Ascending aorta (tissue), 2 donors: ENCODE data around the gene BARHL2. TPM values are rescaled to one million over a fixed set of nuclear protein-coding genes. Genes with fewer than 3 reads are reported as not detected.

Experiments used
- DNase-seq, 2 donors: peaks; one replicate each; pipeline ENCODE4 v3.0.0-alpha.2; 2019; ENCODE audit warnings: low spot score in 2 of 2
- H3K27ac ChIP-seq, 2 donors: fragments of 200-600 bp; sonication (generic); one replicate each; pipeline ENCODE4 v1.5.1; 2016 to 2017; ENCODE audit warnings: mild to moderate bottlenecking in 1 of 2
- H3K27me3 ChIP-seq: fragments of 200-600 bp; sonication (generic); one replicate; pipeline ENCODE4 v1.5.1; 2017
- H3K36me3 ChIP-seq, 2 donors: fragments of 200-600 bp; sonication (generic); one replicate each; pipeline ENCODE4 v1.5.1; 2016
- H3K4me1 ChIP-seq, 2 donors: fragments of 200-600 bp; sonication (generic); one replicate each; pipeline ENCODE4 v1.5.1; 2016 to 2017; ENCODE audit warnings: mild to moderate bottlenecking in 1 of 2
- H3K4me3 ChIP-seq, 2 donors: fragments of 200-600 bp; sonication (generic); one replicate each; pipeline ENCODE4 v1.5.1; 2016 to 2017; ENCODE audit warnings: mild to moderate bottlenecking in 1 of 2
- H3K9me3 ChIP-seq, 2 donors: fragments of 200-600 bp; sonication (generic); one replicate each; pipeline ENCODE4 v1.5.1; 2016
- CTCF ChIP-seq, 3 experiments: fragments of 200-600 bp in 2 of 3; fragments of 450-650 bp in 1 of 3; sonication (generic) in 2 of 3; IDR thresholded peaks; one replicate each; pipeline ENCODE4 v1.5.1; 2016 to 2019; ENCODE audit warnings: antibody characterized with exemption in 3 of 3, mild to moderate bottlenecking in 1 of 3, moderate library complexity in 1 of 3
- intact Hi-C: fragments of 100-400 bp; cut with DNase I; formaldehyde crosslinking; loops from one replicate; pipeline ENCODE4 v1.15.1; 2023
- total RNA-seq: library from RNA; depleted of rRNA; stranded (reverse); fragments of >200 nt; gene quantifications from one replicate; pipeline ENCODE4 v1.1.0, GENCODE V29; 2016

The BARHL2 gene
- total RNA-seq, 1 donor from 2014 or later: not detected

DNA sequence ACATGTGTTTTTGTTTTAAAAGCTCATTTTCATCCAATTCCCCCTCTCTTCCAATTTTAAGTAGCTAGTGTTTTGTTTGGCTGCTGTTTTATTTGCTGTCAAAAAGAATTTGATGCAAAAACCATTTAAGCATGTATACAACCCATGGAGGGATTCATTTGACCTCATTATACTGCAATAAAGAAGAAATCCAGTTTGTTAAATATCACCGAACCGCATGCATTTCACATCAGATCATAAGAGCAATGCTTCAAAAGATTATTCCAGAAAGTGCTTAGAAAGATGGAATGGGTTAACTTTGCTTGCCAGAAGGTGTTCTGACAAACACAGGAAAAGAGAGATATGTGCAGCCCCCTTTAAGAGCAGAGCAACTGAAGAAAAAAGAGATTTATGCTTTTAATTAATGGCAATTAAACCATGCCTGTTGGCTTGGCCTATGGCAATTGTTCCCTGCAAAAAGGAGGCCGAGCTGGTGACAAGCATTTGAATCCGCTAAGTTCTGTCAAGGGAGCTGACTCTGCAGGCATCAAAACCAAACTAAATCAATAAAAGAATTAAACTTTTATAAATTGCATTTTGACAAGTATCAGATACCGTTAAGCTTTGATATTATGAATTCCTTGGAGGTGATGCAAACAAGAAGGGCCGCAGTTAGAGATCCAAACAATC lies 14.4 kb upstream of the BARHL2 start:
- no peak for TF ChIP-seq CTCF (IDR thresholded peaks at IDR 0.05)
- H3K27ac ChIP-seq: no peak overlapping the region
- no peaks in the 10 kb centered on the region for H3K9me3 ChIP-seq
- H3K4me3 ChIP-seq: no peak overlapping the region
- intact Hi-C loops: loop anchor here (5.0 kb wide), 1 partner anchor 34 kb away; no protein-coding TSS in a partner anchor
- H3K36me3 ChIP-seq: no peaks in the 10 kb centered on the region
- H3K4me1 ChIP-seq: peaks cover 0 to 11% of the 10 kb centered on the region in 2 donors
- H3K27me3 ChIP-seq: peaks cover 29% of the 10 kb centered on the region
- DNase-seq: no peak

GRCh38 chr1:90730243-90731022 lies 13.3 kb upstream of the BARHL2 start:
- H3K4me1 ChIP-seq: peaks cover 0 to 14% of the 10 kb centered on the region in 2 donors
- no peak for TF ChIP-seq CTCF (IDR thresholded peaks at IDR 0.05)
- no peaks in the 10 kb centered on the region for H3K9me3 ChIP-seq
- no peaks in the 10 kb centered on the region for H3K36me3 ChIP-seq
- intact Hi-C loops: loop anchor here (5.0 kb wide), 1 partner anchor 33 kb away; no protein-coding TSS in a partner anchor
- H3K4me3 ChIP-seq: peak overlapping the region in 1 of 2 donors; percentile 14
- peaks cover 29% of the 10 kb centered on the region for H3K27me3 ChIP-seq
- DNase-seq: no peak
- no peak overlapping the region for H3K27ac ChIP-seq

DNA sequence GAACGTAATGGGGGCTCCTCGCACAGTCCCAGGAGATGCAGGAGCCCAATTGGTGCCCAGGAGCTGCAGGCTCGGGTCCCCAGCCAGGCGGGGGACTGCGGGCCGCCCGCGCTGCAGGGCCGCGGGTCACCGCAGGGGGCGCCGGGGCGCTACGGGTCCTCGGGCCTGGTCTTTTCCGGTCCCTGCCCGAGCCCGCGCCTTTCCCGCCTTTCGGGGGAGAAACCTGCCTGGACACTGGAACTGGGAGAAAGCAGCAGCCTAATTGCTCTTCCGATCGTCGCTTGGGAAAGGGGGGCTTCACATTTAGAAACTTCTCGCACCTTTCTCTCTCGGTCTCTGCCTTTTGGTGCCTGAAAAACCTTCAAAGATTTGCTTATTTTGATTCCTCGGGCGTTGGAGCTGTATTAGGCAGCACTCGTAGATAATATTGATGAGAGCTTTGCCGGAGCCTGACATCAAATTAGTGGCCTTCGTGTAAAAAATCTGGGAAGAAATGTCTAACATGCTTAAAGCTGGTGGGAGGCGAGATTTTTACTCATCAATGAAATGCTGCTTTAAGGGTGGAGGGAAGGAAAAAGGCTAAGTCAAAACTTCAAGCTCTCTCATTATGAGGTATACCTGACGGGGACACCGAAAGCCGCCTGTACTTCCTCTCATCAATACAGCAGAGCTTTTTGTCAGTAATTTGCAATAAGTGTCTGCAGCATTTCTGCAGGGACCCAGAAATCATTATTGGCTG lies 12.6 kb upstream of the BARHL2 start:
- no peaks in the 10 kb centered on the region for H3K9me3 ChIP-seq
- intact Hi-C loops: loop anchor here (2.0 to 5.0 kb wide), 2 partner anchors 17 to 32 kb away; no protein-coding TSS in a partner anchor
- H3K4me1 ChIP-seq: peaks cover 3 to 22% of the 10 kb centered on the region in 2 donors
- no peaks in the 10 kb centered on the region for H3K36me3 ChIP-seq
- peaks cover 36% of the 10 kb centered on the region for H3K27me3 ChIP-seq
- no peak for DNase-seq
- peak in 2 of 3 experiments; percentile 24 for TF ChIP-seq CTCF (IDR thresholded peaks at IDR 0.05)
- H3K27ac ChIP-seq: no peak overlapping the region
- no peak overlapping the region for H3K4me3 ChIP-seq

- Histone ChIP-seq H3K4me1 (peaks cover 6 to 22% of the 10 kb centered on the region in 2 donors), H3K9me3 (no peaks in the 10 kb centered on the region), H3K27ac (no peak overlapping the region), H3K4me3 (no peak overlapping the region), H3K36me3 (no peaks in the 10 kb centered on the region), H3K27me3 (peaks cover 46% of the 10 kb centered on the region)
- intact Hi-C loops: loop anchor here (2.0 kb wide), 1 partner anchor 16 kb away; no protein-coding TSS in a partner anchor
- no peak for TF ChIP-seq CTCF (IDR thresholded peaks at IDR 0.05)
- no peak for DNase-seq
Observed at GRCh38 chr1:90728502-90729287, 11.6 kb upstream of the BARHL2 start.
